ENCODE data around the gene ARMC5. TPM values are rescaled to one million over a fixed set of nuclear protein-coding genes. Genes with fewer than 3 reads are reported as not detected.
"Not testable (repeated sequence)": the region's sequence is repeated elsewhere in the genome, so short reads cannot be mapped to it uniquely, and the experiment has no call there.

Gene ARMC5
- total RNA-seq, 1 donor from 2014 or later: 10.0 TPM

GRCh38 chr16:31487720-31488467 lies 28.6 kb downstream of the ARMC5 start:
- ATAC-seq: peak; percentile 66

GRCh38 chr16:31488468-31489297 lies 29.4 kb downstream of the ARMC5 start:
- no peak for DNase-seq (ENCODE audit: low spot score)
- ATAC-seq: peak; percentile 12

More at GRCh38 chr16:31487720-31488467, 28.6 kb downstream of the ARMC5 start:
- no peak for DNase-seq (ENCODE audit: low spot score)
- intact Hi-C loops (cut with DNase I): no loop called here

GRCh38 chr16:31489298-31489564 lies 29.9 kb downstream of the ARMC5 start:
- ATAC-seq: no peak
- no peak for DNase-seq (ENCODE audit: low spot score)
- intact Hi-C loops (cut with DNase I): no loop called here

More at GRCh38 chr16:31488468-31489297, 29.4 kb downstream of the ARMC5 start:
- intact Hi-C loops (cut with DNase I): no loop called here

- DNase-seq (ENCODE audit: low spot score) (no peak), ATAC-seq (no peak)
- intact Hi-C loops (cut with DNase I): no loop called here
Observed at GRCh38 chr16:31489616-31490584, 30.6 kb downstream of the ARMC5 start.

- DNase-seq (ENCODE audit: low spot score): no peak
- ATAC-seq: no peak
Observed at GRCh38 chr16:31491778-31492418, 32.6 kb downstream of the ARMC5 start.

GRCh38 chr16:31493506-31494125 lies 34.3 kb downstream of the ARMC5 start:
- no peak for ATAC-seq
- no peak for DNase-seq (ENCODE audit: low spot score)
- intact Hi-C loops (cut with DNase I): no loop called here

More at GRCh38 chr16:31491778-31492418, 32.6 kb downstream of the ARMC5 start:
- intact Hi-C loops (cut with DNase I): no loop called here

GRCh38 chr16:31496670-31497069 lies 37.4 kb downstream of the ARMC5 start:
- intact Hi-C loops (cut with DNase I): no loop called here
- ATAC-seq (no peak), DNase-seq (ENCODE audit: low spot score) (no peak)

GRCh38 chr16:31498493-31498892 lies 39.2 kb downstream of the ARMC5 start:
- ATAC-seq (no peak), DNase-seq (ENCODE audit: low spot score) (no peak)
- intact Hi-C loops (cut with DNase I): no loop called here

GRCh38 chr16:31499928-31500327 lies 40.6 kb downstream of the ARMC5 start:
- intact Hi-C loops (cut with DNase I): no loop called here
- no peak for DNase-seq (ENCODE audit: low spot score)
- no peak for ATAC-seq

GRCh38 chr16:31501226-31501965 lies 42.1 kb downstream of the ARMC5 start:
- no peak for ATAC-seq
- no peak for DNase-seq (ENCODE audit: low spot score)
- intact Hi-C loops (cut with DNase I): no loop called here

- DNase-seq (ENCODE audit: low spot score) (peak; percentile 32), ATAC-seq (no peak)
- intact Hi-C loops (cut with DNase I): no loop called here
Observed at GRCh38 chr16:31501966-31502348, 42.7 kb downstream of the ARMC5 start.

- ATAC-seq (no peak), DNase-seq (ENCODE audit: low spot score) (no peak)
- intact Hi-C loops (cut with DNase I): no loop called here
Observed at GRCh38 chr16:31502981-31503380, 43.7 kb downstream of the ARMC5 start.

GRCh38 chr16:31503555-31503954 lies 44.3 kb downstream of the ARMC5 start:
- intact Hi-C loops (cut with DNase I); ATAC-seq: not testable (repeated sequence)
- DNase-seq (ENCODE audit: low spot score): peak; percentile 9

GRCh38 chr16:31504159-31504558 lies 44.9 kb downstream of the ARMC5 start:
- ATAC-seq: no peak
- intact Hi-C loops (cut with DNase I): no loop called here
- peak; percentile 18 for DNase-seq (ENCODE audit: low spot score)

GRCh38 chr16:31505483-31505882 lies 46.2 kb downstream of the ARMC5 start:
- intact Hi-C loops (cut with DNase I): no loop called here
- DNase-seq (ENCODE audit: low spot score): no peak
- no peak for ATAC-seq

- intact Hi-C loops (cut with DNase I): no loop called here
- DNase-seq (ENCODE audit: low spot score): no peak
- ATAC-seq: peak; percentile 9
Observed at GRCh38 chr16:31507617-31507928, 48.3 kb downstream of the ARMC5 start.

- intact Hi-C loops (cut with DNase I): no loop called here
- ATAC-seq: peak; percentile 98
- peak; percentile 95 for DNase-seq (ENCODE audit: low spot score)
Observed at GRCh38 chr16:31507929-31508705, 48.8 kb downstream of the ARMC5 start, which contains the start of gene RUSF1. TSS of gene RUSF1 (minus strand) at chr16:31508391. CDS start at chr16:31508373, 18 bp downstream.
